Neural progenitor cell (in vitro differentiated cells): ENCODE results near the gene BICRAL. TPM values are rescaled to one million over a fixed set of nuclear protein-coding genes. Genes with fewer than 3 reads are reported as not detected.

Experiments
- DNase-seq: peaks from one replicate; pipeline ENCODE4 v3.0.0-alpha.2; 2016; ENCODE audit warnings: low spot score
- H2AFZ ChIP-seq: fragments of 200-600 bp; sonication (generic); replicated peaks from 2 replicates; pipeline ENCODE4 v1.6.1; 2016; ENCODE audit warnings: antibody characterized with exemption
- H3F3A ChIP-seq: fragments of 200-600 bp; sonication (generic); 2 replicates; pipeline ENCODE4 v1.6.1; 2016; ENCODE audit warnings: antibody characterized with exemption, low read depth
- H3K27ac ChIP-seq: fragments of 200-600 bp; sonication (generic); 2 replicates; pipeline ENCODE4 v1.5.1; 2016; ENCODE audit warnings: mild to moderate bottlenecking
- H3K27me3 ChIP-seq: fragments of 200-600 bp; sonication (generic); 2 replicates; pipeline ENCODE4 v1.6.1; 2016; ENCODE audit warnings: mild to moderate bottlenecking, moderate library complexity
- H3K36me3 ChIP-seq: fragments of 200-600 bp; sonication (generic); 2 replicates; pipeline ENCODE4 v1.5.1; 2016
- H3K4me1 ChIP-seq: fragments of 200-600 bp; sonication (generic); 2 replicates; pipeline ENCODE4 v1.6.1; 2016; ENCODE audit warnings: mixed run types
- H3K4me2 ChIP-seq: fragments of 200-600 bp; sonication (generic); 2 replicates; pipeline ENCODE4 v1.6.1; 2016
- H3K4me3 ChIP-seq: fragments of 200-600 bp; sonication (generic); 2 replicates; pipeline ENCODE4 v1.5.1; 2016
- H3K79me2 ChIP-seq: fragments of 200-600 bp; sonication (generic); 2 replicates; pipeline ENCODE4 v1.6.1; 2016; ENCODE audit warnings: low read depth
- H3K9ac ChIP-seq: fragments of 200-600 bp; sonication (generic); 2 replicates; pipeline ENCODE4 v1.6.1; 2016
- H3K9me3 ChIP-seq: fragments of 200-600 bp; sonication (generic); 2 replicates; pipeline ENCODE4 v1.5.1; 2016; ENCODE audit warnings: low read depth
- H4K20me1 ChIP-seq: fragments of 200-600 bp; sonication (generic); 2 replicates; pipeline ENCODE4 v1.6.1; 2016; ENCODE audit warnings: low read depth
- H3K27ac Mint-ChIP-seq: 3 replicates; pipeline ENCODE4 v1.8.0; 2021; ENCODE audit warnings: mixed read lengths
- H3K27me3 Mint-ChIP-seq: 2 replicates; pipeline ENCODE4 v1.8.0; 2022; ENCODE audit warnings: low read depth, mild to moderate bottlenecking, inconsistent platforms, moderate library complexity, mixed read lengths; ENCODE audit not compliant: insufficient read depth
- H3K36me3 Mint-ChIP-seq: 3 replicates; pipeline ENCODE4 v1.8.0; 2021; ENCODE audit warnings: mixed read lengths
- H3K4me1 Mint-ChIP-seq: 3 replicates; pipeline ENCODE4 v1.8.0; 2021; ENCODE audit warnings: mixed read lengths
- H3K4me3 Mint-ChIP-seq: 3 replicates; pipeline ENCODE4 v1.8.0; 2021; ENCODE audit warnings: mild to moderate bottlenecking, moderate library complexity, mixed read lengths
- H3K9me3 Mint-ChIP-seq: 3 replicates; pipeline ENCODE4 v1.8.0; 2020; ENCODE audit warnings: mixed read lengths
- EZH2 ChIP-seq: fragments of 200-600 bp; sonication (generic); IDR thresholded peaks from 2 replicates; pipeline ENCODE4 v1.6.1; 2017; ENCODE audit warnings: antibody characterized with exemption, mild to moderate bottlenecking, moderate library complexity
- EZH2phosphoT487 ChIP-seq: fragments of 200-600 bp; sonication (generic); IDR thresholded peaks from 2 replicates; pipeline ENCODE4 v1.6.1; 2017; ENCODE audit warnings: antibody characterized with exemption
- total RNA-seq: library from RNA; depleted of rRNA; stranded (reverse); fragments of >200 nt; gene quantifications from 2 replicates; pipeline ENCODE4 v1.2.3, GENCODE V29; 2015; ENCODE audit warnings: low replicate concordance
- TF ChIP-seq, protein P1 (sequence below): fragments of 200-600 bp; sonication (generic); IDR thresholded peaks from 2 replicates; pipeline ENCODE4 v1.5.1; 2017; ENCODE audit warnings: antibody characterized with exemption, mild to moderate bottlenecking

BICRAL gene
- total RNA-seq, 1 donor from 2014 or later, result 8.6 TPM

DNA sequence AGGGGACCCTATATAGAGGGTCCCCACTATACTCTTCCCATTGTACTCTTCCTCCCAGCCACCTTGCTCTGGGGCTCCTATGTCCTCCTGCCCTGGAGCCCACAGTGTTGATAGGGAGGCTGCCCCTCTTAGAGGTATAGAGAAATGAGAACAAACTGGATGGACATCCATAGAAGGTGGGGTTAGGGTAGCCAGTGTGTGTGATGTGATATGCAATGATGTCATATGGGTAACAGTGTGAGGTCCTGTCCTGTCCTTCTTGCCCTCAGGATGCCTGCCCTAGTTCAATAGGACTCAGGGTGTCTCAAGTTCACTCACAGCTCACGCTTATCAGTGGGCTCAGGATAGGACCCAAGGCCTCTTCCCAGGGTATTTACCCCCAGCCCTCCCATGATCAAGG, 134.4 kb downstream of the BICRAL start:
- Histone ChIP-seq H3K9me3 (no peaks in the 10 kb centered on the region), H3K79me2 (no peaks in the 10 kb centered on the region), H3K36me3 (no peaks in the 10 kb centered on the region), H2AFZ (no peak overlapping the region), H3K9ac (no peak overlapping the region), H3K27me3 (no peaks in the 10 kb centered on the region), H3K4me3 (no peak overlapping the region), H3F3A (peaks cover 18% of the 10 kb centered on the region), H4K20me1 (no peaks in the 10 kb centered on the region), H3K4me2 (no peak overlapping the region), H3K4me1 (no peaks in the 10 kb centered on the region), H3K27ac (no peak overlapping the region)
- DNase-seq, result no peak
- H3K9me3 Mint-ChIP-seq, result no peaks in the 10 kb centered on the region
- no peak overlapping the region for H3K27ac Mint-ChIP-seq
- H3K27me3 Mint-ChIP-seq, result peaks cover 5% of the 10 kb centered on the region
- TF ChIP-seq EZH2phosphoT487 (no peak), EZH2 (no peak)
- TF ChIP-seq, protein P1, sequence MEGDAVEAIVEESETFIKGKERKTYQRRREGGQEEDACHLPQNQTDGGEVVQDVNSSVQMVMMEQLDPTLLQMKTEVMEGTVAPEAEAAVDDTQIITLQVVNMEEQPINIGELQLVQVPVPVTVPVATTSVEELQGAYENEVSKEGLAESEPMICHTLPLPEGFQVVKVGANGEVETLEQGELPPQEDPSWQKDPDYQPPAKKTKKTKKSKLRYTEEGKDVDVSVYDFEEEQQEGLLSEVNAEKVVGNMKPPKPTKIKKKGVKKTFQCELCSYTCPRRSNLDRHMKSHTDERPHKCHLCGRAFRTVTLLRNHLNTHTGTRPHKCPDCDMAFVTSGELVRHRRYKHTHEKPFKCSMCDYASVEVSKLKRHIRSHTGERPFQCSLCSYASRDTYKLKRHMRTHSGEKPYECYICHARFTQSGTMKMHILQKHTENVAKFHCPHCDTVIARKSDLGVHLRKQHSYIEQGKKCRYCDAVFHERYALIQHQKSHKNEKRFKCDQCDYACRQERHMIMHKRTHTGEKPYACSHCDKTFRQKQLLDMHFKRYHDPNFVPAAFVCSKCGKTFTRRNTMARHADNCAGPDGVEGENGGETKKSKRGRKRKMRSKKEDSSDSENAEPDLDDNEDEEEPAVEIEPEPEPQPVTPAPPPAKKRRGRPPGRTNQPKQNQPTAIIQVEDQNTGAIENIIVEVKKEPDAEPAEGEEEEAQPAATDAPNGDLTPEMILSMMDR, result no peak
- H3K4me1 Mint-ChIP-seq, result peaks cover 1% of the 10 kb centered on the region
- no peak overlapping the region for H3K4me3 Mint-ChIP-seq
- no peaks in the 10 kb centered on the region for H3K36me3 Mint-ChIP-seq

Other genes starting within 250 kb of the BICRAL start
- gene UBR2, start 218.0 kb upstream of the BICRAL start, total RNA-seq, result 24.4 and 34.7 TPM in 2 replicates
- gene PRPH2, start 59.5 kb upstream of the BICRAL start, total RNA-seq, result 0.06 TPM in 1 of 2 replicates, not detected in the other
- gene TBCC, start 35.9 kb upstream of the BICRAL start, total RNA-seq, result 40.1 and 40.4 TPM in 2 replicates
- 92.0 and 106 TPM in 2 replicates for gene RPL7L1, start 97.6 kb downstream of the BICRAL start, total RNA-seq
- gene PTCRA, start 134.0 kb downstream of the BICRAL start, total RNA-seq, result not detected in 2 replicates
- gene CNPY3, start 147.4 kb downstream of the BICRAL start, total RNA-seq, result 38.0 and 65.4 TPM in 2 replicates
- gene GNMT, start 178.7 kb downstream of the BICRAL start, total RNA-seq, result 0.50 TPM in 1 of 2 replicates, not detected in the other
- 11.3 and 22.4 TPM in 2 replicates for gene PEX6, start 197.1 kb downstream of the BICRAL start, total RNA-seq
- 75.0 and 103 TPM in 2 replicates for gene PPP2R5D, start 202.5 kb downstream of the BICRAL start, total RNA-seq
- gene MEA1, start 231.9 kb downstream of the BICRAL start, total RNA-seq, result 73.1 and 88.3 TPM in 2 replicates
- gene KLHDC3, start 232.2 kb downstream of the BICRAL start, total RNA-seq, result 122 and 165 TPM in 2 replicates
- gene RRP36, start 239.6 kb downstream of the BICRAL start, total RNA-seq, result 77.8 and 93.3 TPM in 2 replicates